Measurements from ENCODE around the gene AIF1.

AIF1 gene

GRCh38 chr6:31664790-31665500 lies 49.9 kb downstream of the AIF1 start, which contains the start of gene GPANK1:
Gene GPANK1, minus strand, starts transcription at chr6:31664997. Its CDS starts 519 bp downstream, at chr6:31664478.
- peak; percentile 95 for DNase-seq

- DNase-seq, result peak; percentile 99
These were observed 50.7 kb downstream of the AIF1 start, which contains the start of gene CSNK2B for GRCh38 chr6:31665501-31666336. Gene CSNK2B, plus strand, starts transcription at chr6:31666080. Its CDS starts 752 bp downstream, at chr6:31666832.

DNA sequence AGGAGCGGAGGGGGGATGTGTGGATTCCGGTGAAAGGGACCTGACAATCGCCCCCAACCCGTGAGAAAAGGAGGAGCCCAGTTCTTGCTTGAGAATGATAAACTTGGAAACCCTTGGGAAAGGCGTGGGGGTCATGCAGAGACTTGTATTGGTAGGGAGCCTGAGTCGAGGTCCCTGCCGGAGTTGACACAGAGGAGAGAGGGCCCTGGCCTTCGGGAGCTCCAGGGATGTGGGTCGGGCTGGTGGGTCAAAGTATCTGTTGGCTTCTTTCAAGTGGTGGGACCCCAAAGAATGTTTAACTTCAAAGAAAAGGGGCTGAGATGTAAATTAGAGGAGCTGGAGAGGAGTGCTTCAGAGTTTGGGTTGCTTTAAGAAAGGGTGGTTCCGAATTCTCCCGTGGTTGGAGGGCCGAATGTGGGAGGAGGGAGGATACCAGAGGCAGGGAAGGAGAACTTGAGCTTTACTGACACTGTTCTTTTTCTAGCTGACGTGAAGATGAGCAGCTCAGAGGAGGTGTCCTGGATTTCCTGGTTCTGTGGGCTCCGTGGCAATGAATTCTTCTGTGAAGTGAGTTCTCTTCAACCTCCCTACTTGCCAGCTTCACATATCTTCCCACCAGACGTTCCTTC lies 51.4 kb downstream of the AIF1 start:
- no peak for DNase-seq
